H1 (cell line): ENCODE data around the gene VEPH1. TPM values are rescaled to one million over a fixed set of nuclear protein-coding genes. Genes with fewer than 3 reads are reported as not detected.

ENCODE experiments used
- BCL11A ChIP-seq, 2 experiments: IDR thresholded peaks; one replicate each; pipeline ENCODE4 v1.6.1; 2011; ENCODE audit warnings: low read depth in 2 of 2, low read length in 2 of 2, mild to moderate bottlenecking in 2 of 2
- CHD7 ChIP-seq: fragments of 300-600 bp; sonication (generic); IDR thresholded peaks from 2 replicates; pipeline ENCODE4 v1.7.1; 2012; ENCODE audit warnings: low read length, moderate library complexity, mild to moderate bottlenecking, inconsistent platforms; ENCODE audit not compliant: insufficient replicate concordance
- KDM4A ChIP-seq: IDR thresholded peaks from one replicate; pipeline ENCODE4 v1.7.1; 2012; ENCODE audit warnings: low read depth, mild to moderate bottlenecking, moderate library complexity, low read length, inconsistent platforms; ENCODE audit not compliant: severe bottlenecking
- RAD21 ChIP-seq, 2 experiments: IDR thresholded peaks in 1 of 2; conservative IDR thresholded peaks in 1 of 2; 2 replicates each; pipeline ENCODE4 v1.6.1; 2011; ENCODE audit warnings: low read depth in 2 of 2, low read length in 2 of 2, improper control_type of control experiment in 1 of 2, inconsistent platforms in 1 of 2, mild to moderate bottlenecking in 1 of 2, moderate library complexity in 1 of 2
- RXRA ChIP-seq: IDR thresholded peaks from 2 replicates; pipeline ENCODE4 v1.6.1; 2011; ENCODE audit warnings: low read depth, mild to moderate bottlenecking, low read length, moderate library complexity; ENCODE audit not compliant: insufficient read depth
- polyA plus RNA-seq, 7 experiments: library from polyadenylated mRNA; depleted of rRNA in 3 of 7; stranded (reverse) in 5 of 7; unstranded in 2 of 7; fragments of >200 nt in 5 of 7; fragments of 200-250 nt in 2 of 7; gene quantifications; 1 replicate in 5 of 7; 2 replicates in 1 of 7; 4 replicates in 1 of 7; pipeline versions ENCODE4 v1.2.1 to v1.2.3, GENCODE V29; 2011 to 2013; ENCODE audit warnings: missing spikeins in 2 of 7, mixed read lengths in 2 of 7
- total RNA-seq: library from RNA; stranded (reverse); fragmentation: NEBNext Ultra II Directional; extraction: Animal tissue kit (Norgen Biotek cat#: 25700); gene quantifications from 2 replicates; pipeline ENCODE4 v1.2.1, GENCODE V29; 2021

The VEPH1 gene
- total and polyA plus RNA-seq, 2 of the 8 experiments (the other 6 are each of a cell fraction or from before 2014, with no cell fraction given): 12.0 to 18.3 TPM

GRCh38 chr3:157479464-157480243 lies 23.6 kb downstream of the VEPH1 start (continued):
- no peak for TF ChIP-seq RAD21 (IDR thresholded peaks at IDR 0.05 in 1 of 2, conservative IDR thresholded peaks at IDR 0.05 in 1 of 2; ENCODE audit: low read depth in 2 of 2, low read length in 2 of 2)
- no peak for TF ChIP-seq CHD7
- TF ChIP-seq KDM4A: no peak
- no peak for TF ChIP-seq BCL11A (IDR thresholded peaks at IDR 0.05; ENCODE audit: low read depth in 2 of 2, low read length in 2 of 2)
- TF ChIP-seq RXRA: no peak
- TF ChIP-seq, all 59 proteins: peak for 0
